ENCODE measurements around the gene H2BW2.

Gene H2BW2

GRCh38 chrX:104084534-104085277 is 45.0 kb downstream of the H2BW2 start:
- TF ChIP-seq CTCF (IDR thresholded peaks at IDR 0.05; ENCODE audit: low read depth, low read length, missing control alignments): no peak
- no peak overlapping the region for H3K4me3 ChIP-seq (ENCODE audit: low read depth, low read length)
- in situ Hi-C loops (cut with HindIII; ENCODE audit: low sequenced_read_pairs): no loop called here
- no peak for DNase-seq (ENCODE audit: low read depth)

GRCh38 chrX:104085477-104085876 is 45.7 kb downstream of the H2BW2 start:
- DNase-seq (ENCODE audit: low read depth): no peak
- TF ChIP-seq CTCF (IDR thresholded peaks at IDR 0.05; ENCODE audit: low read depth, low read length, missing control alignments): no peak
- no peak overlapping the region for H3K4me3 ChIP-seq (ENCODE audit: low read depth, low read length)
- in situ Hi-C loops (cut with HindIII; ENCODE audit: low sequenced_read_pairs): no loop called here

GRCh38 chrX:104085919-104086318 is 46.2 kb downstream of the H2BW2 start:
- TF ChIP-seq CTCF (IDR thresholded peaks at IDR 0.05; ENCODE audit: low read depth, low read length, missing control alignments): no peak
- no peak for DNase-seq (ENCODE audit: low read depth)
- in situ Hi-C loops (cut with HindIII; ENCODE audit: low sequenced_read_pairs): no loop called here
- no peak overlapping the region for H3K4me3 ChIP-seq (ENCODE audit: low read depth, low read length)
